COLO829 (cell line): Measurements from ENCODE around the gene TM7SF2.

ENCODE experiments used
- DNase-seq: peaks from one replicate; pipeline ENCODE4 v3.0.0; 2012; ENCODE audit warnings: low spot score

Gene TM7SF2

DNA sequence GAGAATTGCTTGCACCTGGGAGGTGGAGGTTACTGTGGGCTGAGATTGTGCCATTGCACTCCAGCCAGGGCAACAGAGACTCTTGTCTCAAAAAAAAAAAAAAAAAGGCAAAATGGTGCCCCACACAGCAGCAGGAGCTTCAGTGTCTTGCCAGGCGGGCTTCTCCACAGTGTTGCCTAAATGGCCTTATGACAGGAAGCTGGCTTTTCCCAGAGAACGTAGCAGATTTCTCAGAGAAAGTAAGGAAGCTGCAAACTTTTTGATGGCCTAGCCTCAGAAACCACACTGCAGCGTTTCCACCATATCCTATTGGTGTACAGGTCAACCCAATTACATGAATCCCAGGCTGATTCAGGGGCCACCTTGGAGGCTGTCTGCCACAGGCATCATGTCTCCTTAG is 45.7 kb downstream of the TM7SF2 start:
- no peak for DNase-seq

DNA sequence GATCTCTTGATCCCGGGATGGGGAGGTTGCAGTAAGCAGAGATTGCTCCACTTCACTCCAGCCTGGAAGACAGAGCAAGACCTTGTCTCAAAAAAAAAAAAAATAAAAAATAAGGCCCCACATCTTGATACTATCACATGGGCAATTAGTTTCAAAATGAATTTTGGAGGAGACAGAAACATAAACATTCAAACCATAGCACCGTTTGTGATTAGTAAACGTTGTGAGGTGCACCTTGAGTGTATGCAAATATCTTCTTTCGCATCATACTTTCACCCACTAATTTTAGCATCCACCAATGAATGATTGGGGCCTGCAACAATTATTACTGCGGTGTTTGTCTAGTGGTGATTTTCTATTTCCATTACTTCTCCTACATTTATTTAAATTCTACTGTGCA is 47.3 kb downstream of the TM7SF2 start:
- DNase-seq = no peak

DNA sequence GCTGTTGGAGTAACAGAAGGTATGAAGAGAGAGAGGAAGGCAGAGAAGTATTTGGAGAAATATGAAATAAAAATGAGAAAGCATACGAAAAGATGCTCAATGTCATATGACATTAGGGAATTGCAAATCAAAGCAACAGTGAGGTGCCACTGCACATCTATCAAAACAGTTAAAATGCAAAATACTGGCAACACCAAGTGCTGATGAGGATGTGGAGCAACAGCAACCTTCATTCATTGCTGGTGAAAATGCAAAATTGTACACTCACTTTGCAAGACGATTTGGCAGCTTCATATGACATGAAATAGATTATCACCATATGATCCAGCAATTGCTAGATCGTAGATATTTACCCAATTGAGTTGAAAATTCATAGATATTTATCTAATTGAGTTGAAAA is 49.0 kb downstream of the TM7SF2 start:
- DNase-seq = no peak

DNA sequence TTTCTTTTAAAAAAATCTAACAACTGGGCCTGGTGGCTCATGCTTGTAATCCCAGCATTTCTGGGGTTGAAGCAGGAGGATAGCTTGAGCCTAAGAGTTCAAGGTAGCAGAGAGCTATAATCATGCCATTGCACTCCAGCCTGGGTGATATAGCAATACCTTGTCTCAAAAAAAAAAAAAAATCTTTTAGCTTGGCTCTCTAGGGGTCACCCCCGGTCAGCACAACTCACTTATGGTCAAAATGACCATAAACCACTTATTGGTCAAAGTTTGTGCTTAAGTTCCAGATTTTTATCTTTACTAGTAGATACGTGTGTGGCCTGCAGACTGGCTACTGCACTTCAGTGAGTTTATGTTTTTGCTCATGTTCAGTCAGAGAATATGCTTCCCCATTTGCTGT is 52.0 kb downstream of the TM7SF2 start:
- no peak for DNase-seq
